GM19193 (cell line): ENCODE measurements around the gene WWTR1.

Source experiments
- POLR2A ChIP-seq: IDR thresholded peaks from 4 replicates; pipeline ENCODE4 v1.6.1; 2011; ENCODE audit not compliant: insufficient read depth, insufficient read length; ENCODE audit errors: extremely low read depth

Gene WWTR1

DNA sequence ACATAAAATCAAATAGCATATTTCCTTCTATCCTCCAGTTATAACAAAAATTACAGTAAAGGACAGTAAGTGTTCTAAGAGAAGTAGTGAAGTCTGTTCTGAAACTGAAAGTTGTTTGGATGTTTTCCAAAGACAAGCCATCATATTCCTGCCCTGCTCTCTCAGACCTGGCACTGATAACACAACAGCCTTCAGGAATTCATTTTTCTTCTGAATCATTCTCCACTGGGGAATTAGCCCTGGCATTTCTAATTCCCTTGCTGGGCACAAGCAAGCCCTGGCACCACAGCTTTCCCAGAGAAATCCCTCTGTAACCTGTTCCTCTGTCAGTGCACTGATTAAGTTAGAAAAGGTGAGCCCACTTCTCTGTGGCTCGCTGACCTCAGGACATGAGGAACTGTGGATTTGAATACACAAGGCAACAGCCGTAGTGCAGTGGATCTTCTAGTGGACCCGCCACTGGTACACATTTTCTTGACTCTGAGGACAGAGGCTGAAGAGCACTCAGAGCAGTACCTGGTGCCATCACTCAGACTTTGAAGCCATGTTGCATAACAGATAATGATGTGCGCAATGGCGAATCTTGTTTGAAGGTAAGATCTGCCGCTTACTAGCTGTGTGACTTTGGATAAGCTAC lies 61.6 kb downstream of the WWTR1 start:
- no peak for TF ChIP-seq POLR2A

DNA sequence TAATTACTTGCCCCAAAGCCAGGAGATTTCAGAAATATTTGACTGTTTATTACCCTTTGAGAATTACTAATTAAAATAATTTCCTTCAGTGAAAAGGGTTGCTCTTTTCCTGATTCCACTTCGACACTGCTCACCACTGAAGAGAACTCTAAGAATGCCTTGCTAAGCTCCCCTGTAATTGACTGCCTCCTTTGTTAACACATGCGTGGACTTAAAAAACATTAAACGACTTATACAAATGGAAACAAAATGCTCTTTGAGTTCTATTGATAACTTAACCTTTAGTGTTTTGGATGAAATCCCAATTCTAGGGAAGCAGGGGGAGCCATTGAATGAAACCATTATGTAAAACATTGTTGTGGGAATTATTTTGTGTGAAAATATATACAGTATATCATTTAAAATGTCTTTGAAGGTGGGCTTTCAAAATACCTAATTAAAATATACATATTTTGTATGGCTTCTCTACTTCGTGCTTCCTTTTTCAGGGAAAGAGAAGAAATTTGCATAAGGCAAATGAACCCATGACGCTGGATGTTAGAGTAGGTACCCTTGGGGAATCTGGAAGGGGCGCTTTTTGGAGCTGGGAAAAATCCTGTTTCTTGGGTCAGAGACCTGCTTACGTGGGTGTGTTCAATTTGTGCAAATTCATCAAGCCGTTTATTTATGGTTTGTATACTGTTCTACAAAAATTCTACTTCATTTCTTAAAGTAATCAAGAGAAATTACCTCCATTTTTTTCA lies 64.2 kb downstream of the WWTR1 start:
- TF ChIP-seq POLR2A, result no peak

GRCh38 chr3:149592758-149593240 lies 65.0 kb downstream of the WWTR1 start:
- TF ChIP-seq POLR2A, result no peak

DNA sequence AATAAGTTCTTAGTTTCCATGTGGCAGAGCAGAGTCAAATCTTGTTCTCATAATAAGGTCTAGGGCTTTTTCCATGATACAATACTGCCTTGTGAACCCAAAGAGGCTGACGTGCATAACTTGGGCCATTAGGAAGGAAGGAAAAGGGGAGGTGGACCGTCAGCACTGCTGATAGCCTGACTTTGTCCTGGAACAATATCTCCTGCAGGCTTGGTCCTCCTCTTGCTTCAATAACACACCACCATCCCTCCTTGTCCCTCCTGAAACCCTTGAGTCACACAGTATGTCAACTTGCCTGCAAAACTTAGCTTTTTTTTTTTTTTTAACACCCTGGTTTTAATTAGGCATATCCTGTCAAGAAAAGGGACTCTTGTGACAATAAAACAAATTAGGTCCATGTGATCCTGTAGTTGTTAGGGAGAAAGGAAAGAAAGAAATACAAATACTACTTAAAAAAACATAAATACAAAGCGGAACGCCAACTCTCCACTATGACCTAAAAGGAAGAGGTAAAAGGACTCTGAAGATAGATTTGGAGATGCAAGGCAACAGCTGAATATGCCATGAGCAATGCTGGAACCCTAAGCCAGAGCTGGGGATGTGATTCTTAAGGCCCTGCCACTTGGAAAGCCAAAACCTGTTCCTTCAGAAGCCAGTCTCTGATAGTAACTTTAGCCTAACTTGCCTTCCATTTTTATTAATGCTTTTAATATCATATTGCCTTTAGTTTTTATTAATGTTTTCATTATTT lies 67.0 kb downstream of the WWTR1 start:
- no peak for TF ChIP-seq POLR2A

GRCh38 chr3:149589332-149589731 lies 68.5 kb downstream of the WWTR1 start:
- TF ChIP-seq POLR2A, result no peak

GRCh38 chr3:149588909-149589308 lies 68.9 kb downstream of the WWTR1 start:
- no peak for TF ChIP-seq POLR2A

DNA sequence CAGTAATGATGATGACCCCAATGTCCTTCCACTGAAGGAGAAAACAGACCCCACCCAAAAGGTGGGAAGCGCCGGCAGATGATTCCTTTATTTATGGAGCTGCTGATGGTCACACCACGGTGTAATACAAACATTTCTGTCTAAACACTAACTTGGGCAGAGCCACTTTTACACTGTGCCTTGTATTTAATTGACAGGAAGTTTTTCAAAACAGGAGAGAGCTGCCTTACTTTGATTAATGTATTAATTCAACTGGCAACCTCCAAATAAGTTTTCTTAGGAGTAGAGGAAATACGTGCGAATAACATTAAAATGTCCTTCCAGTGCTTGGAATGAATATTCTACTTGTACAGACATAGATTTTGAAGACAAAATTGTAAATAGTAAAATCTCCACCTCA lies 70.4 kb downstream of the WWTR1 start:
- no peak for TF ChIP-seq POLR2A

GRCh38 chr3:149586871-149587270 lies 71.0 kb downstream of the WWTR1 start:
- no peak for TF ChIP-seq POLR2A

DNA sequence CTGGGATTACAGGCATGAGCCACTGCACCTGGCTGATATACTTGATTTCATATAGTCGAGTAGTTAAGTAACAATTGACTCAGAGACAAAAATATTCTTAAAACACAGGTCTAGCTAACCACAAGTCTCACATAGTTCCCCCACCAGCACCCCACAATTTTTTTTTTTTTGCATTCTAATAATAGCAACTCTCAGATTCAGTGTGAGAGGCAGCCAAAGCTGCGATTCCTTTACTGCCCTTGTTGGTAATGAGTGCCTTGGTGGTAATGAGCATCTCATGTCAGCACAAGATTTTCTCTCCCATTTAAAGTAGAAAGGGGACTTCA lies 72.5 kb downstream of the WWTR1 start:
- TF ChIP-seq POLR2A, result no peak

GRCh38 chr3:149583921-149584635 lies 73.7 kb downstream of the WWTR1 start:
- no peak for TF ChIP-seq POLR2A

DNA sequence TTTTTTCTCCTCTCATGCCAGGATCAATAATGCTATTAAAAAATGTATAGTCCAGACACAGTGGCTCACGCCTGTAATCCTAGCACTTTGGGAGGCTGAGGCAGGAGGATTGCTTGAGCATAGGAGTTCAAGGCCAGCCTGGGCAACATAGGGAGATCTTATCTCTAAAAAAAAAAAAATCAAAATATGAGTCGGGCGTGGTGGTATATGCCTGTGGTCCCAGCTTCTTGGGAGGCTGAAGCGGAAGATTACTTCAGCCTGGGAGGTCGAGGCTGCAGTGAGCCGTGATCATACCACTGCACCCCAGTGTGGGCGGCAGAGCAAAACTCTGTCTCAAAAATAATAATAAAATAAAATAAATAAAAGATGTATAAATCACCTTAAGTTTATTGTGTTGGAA lies 75.4 kb downstream of the WWTR1 start:
- no peak for TF ChIP-seq POLR2A

- no peak for TF ChIP-seq POLR2A
These were observed 76.0 kb downstream of the WWTR1 start for GRCh38 chr3:149581681-149582370.

DNA sequence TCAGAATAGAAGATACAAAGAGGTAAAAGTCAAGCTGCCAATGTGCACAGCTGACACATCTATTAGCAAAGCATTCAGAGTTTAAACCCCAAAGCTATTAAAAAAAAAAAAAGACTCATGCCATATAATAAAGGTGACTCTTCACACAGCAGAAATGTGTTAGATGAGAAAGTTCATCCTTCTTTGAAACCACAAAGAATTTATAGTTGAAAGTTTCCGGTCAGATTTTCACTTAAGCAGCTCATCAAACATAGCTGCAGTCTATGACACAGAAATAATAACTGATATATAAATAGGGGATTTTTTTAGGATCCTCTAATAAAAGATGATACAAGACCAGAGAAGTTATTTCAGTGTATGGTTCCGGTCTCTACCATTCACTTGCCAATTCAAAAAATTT lies 76.6 kb downstream of the WWTR1 start:
- TF ChIP-seq POLR2A, result no peak

DNA sequence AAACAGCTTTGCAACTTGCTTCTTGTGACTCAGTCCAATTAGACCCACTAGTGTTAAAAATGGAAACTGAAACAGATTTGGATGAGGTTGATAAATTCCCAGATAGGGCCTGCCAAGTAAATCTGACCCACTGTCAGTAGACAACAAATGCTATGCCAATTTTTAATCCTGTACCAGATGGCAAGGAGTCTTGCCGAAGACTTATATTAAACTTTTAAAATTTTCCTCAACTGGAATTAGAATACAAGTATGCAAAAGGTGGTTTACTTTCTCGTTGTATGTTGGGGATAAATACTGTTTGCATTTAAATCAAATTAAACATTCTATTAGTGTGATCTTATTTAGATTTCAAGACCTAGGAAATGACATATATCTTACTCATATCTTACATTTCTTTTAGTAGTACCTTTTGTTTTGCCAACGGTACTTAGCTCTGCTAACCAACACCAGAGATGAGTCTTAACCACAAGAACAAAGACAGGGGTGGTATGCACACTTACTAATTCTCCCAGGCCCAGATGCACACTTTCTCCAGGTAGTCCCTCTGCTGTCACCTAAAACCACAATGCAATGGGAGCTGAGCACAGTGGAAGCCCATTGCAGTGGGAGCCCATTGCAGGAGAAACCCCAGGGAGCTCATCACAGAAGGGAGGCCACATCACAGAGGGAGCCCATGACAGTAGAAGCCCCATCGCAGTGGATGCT lies 77.8 kb downstream of the WWTR1 start:
- no peak for TF ChIP-seq POLR2A
